SHP77 treated with DMSO at 0.1 percent for 48 hours (cell line): Measurements from ENCODE around the gene GOLGA6D.
"Not testable (repeated sequence)": the region's sequence is repeated elsewhere in the genome, so short reads cannot be mapped to it uniquely, and the experiment has no call there.

Experiments
- DNase-seq: peaks from one replicate; lab custom pipeline; 2025; lab: John Stamatoyannopoulos, UW

The GOLGA6D gene

DNA sequence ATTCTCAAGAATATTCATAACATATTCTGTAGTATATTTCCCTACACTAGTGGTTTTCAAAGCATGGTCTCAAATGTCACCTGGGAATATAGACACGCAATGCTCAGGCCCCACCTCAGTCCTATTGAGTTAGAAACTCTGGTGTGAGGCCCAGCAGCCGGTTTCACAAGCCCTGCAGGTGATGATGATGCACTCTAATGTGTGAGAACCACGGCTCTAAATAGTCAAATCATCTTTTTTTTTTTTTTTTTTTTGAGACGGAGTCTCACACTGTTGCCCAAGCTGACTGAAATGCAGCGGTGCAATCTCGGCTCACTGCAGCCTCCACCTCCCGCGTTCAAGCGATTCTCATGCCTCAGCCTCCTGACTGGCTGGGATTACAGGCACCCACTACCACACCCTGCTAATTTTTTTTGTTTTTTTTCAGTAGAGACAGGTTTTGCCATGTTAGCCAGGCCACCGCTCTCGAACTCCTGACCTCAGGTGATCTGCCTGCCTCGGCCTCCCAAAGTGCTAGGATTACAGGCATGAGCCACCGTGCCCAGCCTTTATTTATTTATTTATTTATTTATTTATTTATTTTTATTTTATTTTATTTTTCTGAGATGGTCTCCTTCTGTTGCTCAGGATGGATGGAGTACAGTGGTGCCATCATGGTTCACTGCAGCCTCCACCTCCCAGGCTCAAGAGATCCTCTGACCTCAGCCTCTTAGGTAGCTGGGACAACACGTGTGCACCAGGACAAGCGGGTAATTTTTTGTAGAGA is 51.2 kb downstream of the GOLGA6D start:
- DNase-seq, result not testable (repeated sequence)

DNA sequence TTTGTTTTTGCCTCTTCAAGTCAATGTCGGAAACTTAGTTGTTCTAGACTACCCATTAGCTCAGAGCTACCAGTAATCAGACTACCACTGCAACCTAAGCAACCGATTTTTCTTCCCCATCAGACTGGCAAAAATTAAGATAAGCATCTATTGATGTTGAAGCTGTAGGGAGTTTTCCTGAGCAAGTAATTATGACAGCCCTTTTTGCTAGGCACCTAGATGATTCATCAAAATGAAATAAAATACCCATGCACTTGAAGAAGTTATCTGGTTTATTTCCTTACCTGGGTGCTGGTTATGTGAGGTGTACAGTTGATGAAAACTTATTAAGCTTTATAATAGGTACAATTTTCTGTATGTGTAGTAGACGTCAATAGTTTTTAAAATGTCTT is 52.7 kb downstream of the GOLGA6D start:
- no peak for DNase-seq

DNA sequence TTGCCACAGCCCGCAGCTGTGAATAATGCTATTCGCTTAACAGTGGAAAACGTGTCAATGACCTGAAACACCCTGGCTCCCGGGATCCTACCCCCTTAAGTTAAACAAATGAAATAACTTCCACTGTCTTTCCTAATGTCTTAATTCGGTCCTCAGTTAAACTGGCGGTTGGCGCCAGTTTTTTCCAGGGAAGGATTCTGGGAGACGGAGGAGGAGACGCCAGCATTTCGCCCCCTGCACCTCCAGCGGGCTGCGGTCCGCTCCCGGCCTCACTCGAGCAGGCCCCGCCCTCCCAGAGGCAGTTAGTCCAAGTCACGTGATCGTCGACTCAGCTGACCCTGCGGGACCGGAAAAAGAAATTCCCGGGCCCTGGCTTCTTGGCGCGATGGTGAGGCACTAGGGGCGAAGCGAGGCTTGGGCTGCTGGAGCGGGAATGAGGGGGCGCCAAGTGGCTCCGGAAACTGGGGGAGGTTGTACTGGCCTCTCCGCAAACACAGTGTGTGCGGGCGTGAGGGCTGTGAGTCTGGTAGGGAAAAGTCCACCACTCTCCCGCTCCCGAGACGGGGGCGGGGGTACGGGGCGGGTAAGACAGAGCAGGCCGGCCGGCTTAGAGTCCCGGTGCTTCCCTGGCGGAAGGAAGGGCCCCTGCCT is 53.2 kb downstream of the GOLGA6D start, which contains the start of gene COMMD4:
Gene COMMD4, plus strand, starts transcription at position 359 of the 651 bp plus-strand sequence. Its CDS starts 27 bp downstream, at position 386.
- DNase-seq, result peak; percentile 83

DNA sequence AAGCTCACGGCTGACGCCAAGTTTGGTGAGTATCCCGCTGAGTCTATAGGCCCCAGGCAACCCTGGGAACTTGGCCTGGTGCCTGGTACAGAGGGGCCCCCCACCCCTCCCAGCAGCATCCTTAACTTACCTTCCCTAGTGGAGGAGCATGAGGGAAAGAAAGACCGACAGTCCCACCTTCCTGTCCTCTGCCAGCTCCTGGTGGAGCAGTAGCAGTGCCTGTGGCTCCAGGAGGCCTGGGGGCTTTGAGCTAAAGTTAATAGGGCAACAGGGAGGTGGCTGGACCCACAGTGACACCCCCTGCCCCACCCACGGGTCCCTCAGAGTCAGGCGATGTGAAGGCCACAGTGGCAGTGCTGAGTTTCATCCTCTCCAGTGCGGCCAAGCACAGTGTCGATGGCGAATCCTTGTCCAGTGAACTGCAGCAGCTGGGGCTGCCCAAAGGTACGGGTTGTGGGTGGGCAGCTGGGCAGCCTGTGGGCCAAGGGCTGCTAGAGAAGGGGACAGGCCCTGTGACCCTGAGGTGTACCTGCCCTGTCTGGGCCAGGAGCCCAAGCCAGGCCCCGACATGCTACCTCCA is 56.1 kb downstream of the GOLGA6D start:
- DNase-seq, result no peak

DNA sequence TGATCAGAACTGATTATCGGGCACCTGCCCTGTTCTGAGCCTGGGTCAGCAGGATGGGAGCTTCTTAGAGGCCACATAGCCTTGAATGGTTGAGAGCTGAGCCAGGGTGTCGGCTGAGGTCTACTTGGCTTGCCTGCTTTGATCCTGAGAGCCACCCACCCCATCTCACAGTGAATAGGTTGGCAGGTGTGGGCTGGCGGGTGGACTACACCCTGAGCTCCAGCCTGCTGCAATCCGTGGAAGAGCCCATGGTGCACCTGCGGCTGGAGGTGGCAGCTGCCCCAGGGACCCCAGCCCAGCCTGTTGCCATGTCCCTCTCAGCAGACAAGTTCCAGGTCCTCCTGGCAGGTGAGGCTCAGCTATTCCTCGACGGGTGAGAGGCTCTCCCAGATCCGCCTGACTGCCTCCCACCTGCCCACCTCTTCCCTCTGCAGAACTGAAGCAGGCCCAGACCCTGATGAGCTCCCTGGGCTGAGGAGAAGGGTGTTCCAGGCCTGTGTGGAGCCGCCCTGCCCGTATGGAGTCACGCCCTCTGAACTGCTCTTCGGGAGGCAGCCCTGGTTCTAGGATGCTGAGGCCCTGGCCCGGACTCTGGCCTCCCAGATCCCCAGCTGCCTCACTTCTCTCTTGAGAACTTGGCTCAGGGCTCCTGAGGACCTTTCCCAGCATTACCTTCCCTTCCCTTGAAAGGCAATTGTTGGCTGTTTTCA is 57.1 kb downstream of the GOLGA6D start:
- no peak for DNase-seq

DNA sequence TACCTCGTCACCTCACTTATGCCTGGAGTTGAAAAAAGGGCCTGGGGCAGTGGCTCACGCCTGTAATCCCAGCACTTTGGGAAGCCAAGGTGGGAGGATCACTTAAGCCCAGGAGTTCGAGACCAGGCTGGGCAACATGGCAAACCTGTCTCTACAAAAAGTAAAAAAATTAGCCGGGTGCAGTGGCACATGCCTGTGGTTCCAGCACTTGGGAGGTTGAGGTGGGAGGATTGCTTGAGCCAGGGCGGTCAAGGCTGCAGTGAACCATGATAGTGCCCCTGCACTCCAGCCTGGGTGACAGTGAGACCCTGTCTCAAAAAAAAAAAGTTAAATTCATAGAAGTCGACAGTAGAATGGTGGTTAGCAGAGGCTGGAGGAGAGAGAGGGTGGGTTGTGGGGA is 59.6 kb downstream of the GOLGA6D start:
- DNase-seq, result no peak

DNA sequence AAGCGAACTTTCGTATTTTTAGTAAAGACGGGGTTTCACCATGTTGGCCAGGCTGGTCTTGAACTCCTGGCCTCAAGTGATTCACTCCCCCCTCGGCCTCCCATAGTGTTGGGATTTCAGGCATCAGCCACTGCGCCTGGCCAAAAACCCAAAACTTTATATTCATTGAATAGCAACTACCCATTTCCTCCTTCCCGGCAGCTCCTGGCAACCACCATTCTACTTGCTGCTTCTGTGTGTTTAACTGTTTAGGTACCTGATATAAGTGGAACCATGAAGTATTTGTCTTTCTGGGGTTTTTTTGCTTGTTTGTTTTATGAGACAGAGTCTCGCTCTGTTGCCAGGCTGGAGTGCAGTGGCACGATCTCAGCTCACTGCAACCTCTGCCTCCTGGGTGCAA is 61.3 kb downstream of the GOLGA6D start:
- DNase-seq, result not testable (repeated sequence)
